Tibial nerve (tissue), 4 donors: ENCODE results near the gene SHISA7. TPM values are rescaled to one million over a fixed set of nuclear protein-coding genes. Genes with fewer than 3 reads are reported as not detected.

Source experiments
- DNase-seq, 2 donors: peaks; one replicate each; pipeline ENCODE4 v3.0.0-alpha.2; 2019; ENCODE audit warnings: low spot score in 2 of 2
- H3K27ac ChIP-seq, 4 donors: fragments of 200-600 bp; sonication (generic) in 3 of 4; one replicate each; pipeline ENCODE4 v1.5.1; 2017 to 2019; ENCODE audit warnings: mild to moderate bottlenecking in 1 of 4
- H3K27me3 ChIP-seq, 2 donors: fragments of 200-600 bp; sonication (generic) in 1 of 2; one replicate each; pipeline versions ENCODE4 v1.5.1 to v1.6.0; 2017 to 2019
- H3K36me3 ChIP-seq, 3 donors: fragments of 200-600 bp; sonication (generic); one replicate each; pipeline ENCODE4 v1.5.1; 2018 to 2019
- H3K4me1 ChIP-seq, 4 donors: fragments of 200-600 bp; sonication (generic) in 3 of 4; one replicate each; pipeline ENCODE4 v1.5.1; 2017 to 2019
- H3K4me3 ChIP-seq, 4 donors: fragments of 200-600 bp; sonication (generic) in 3 of 4; one replicate each; pipeline ENCODE4 v1.5.1; 2017 to 2019; ENCODE audit warnings: mild to moderate bottlenecking in 1 of 4, moderate library complexity in 1 of 4
- H3K9me3 ChIP-seq, 4 donors: fragments of 200-600 bp; sonication (generic) in 3 of 4; one replicate each; pipeline ENCODE4 v1.5.1; 2017 to 2019
- EP300 ChIP-seq, 2 donors: sonication (generic); formaldehyde crosslinking; IDR thresholded peaks; one replicate each; pipeline ENCODE4 v1.6.1; 2017; ENCODE audit warnings: antibody characterized with exemption in 2 of 2, mild to moderate bottlenecking in 1 of 2
- POLR2A ChIP-seq, 2 donors: fragments of 450-650 bp; IDR thresholded peaks; one replicate each; pipeline ENCODE4 v1.6.1; 2017; ENCODE audit warnings: antibody characterized with exemption in 2 of 2, mild to moderate bottlenecking in 2 of 2, moderate library complexity in 2 of 2
- WGBS, 2 donors: methylation state at CpG; one replicate each; pipeline ENCODE4 v1.1.5; 2018; 5-methylcytosine and 5-hydroxymethylcytosine counted together
- total RNA-seq, 4 donors: library from RNA; depleted of rRNA; stranded (reverse); fragments of >200 nt; gene quantifications; one replicate each; pipeline ENCODE4 v1.1.0, GENCODE V29; 2016
- TF ChIP-seq, protein P1 (sequence below), 5 experiments: fragments of 200-600 bp in 3 of 5; fragments of 450-650 bp in 2 of 5; sonication (generic) in 3 of 5; IDR thresholded peaks; one replicate each; pipeline ENCODE4 v1.5.1; 2016 to 2019; ENCODE audit warnings: antibody characterized with exemption in 5 of 5, mild to moderate bottlenecking in 3 of 5, moderate library complexity in 2 of 5

SHISA7 gene
- total RNA-seq, 4 donors from 2014 or later = 0.42 to 4.1 (median 2.0) TPM

- Histone ChIP-seq H3K27ac (no peak overlapping the region), H3K9me3 (no peaks in the 10 kb centered on the region), H3K4me3 (no peak overlapping the region), H3K27me3 (no peaks in the 10 kb centered on the region), H3K4me1 (peaks cover 0 to 36% (median 6%) of the 10 kb centered on the region in 4 donors), H3K36me3 (peaks cover 0 to 31% (median 0%) of the 10 kb centered on the region in 3 donors)
- TF ChIP-seq POLR2A (IDR thresholded peaks at IDR 0.05) (no peak), EP300 (IDR thresholded peaks at IDR 0.05) (no peak)
- TF ChIP-seq, protein P1, sequence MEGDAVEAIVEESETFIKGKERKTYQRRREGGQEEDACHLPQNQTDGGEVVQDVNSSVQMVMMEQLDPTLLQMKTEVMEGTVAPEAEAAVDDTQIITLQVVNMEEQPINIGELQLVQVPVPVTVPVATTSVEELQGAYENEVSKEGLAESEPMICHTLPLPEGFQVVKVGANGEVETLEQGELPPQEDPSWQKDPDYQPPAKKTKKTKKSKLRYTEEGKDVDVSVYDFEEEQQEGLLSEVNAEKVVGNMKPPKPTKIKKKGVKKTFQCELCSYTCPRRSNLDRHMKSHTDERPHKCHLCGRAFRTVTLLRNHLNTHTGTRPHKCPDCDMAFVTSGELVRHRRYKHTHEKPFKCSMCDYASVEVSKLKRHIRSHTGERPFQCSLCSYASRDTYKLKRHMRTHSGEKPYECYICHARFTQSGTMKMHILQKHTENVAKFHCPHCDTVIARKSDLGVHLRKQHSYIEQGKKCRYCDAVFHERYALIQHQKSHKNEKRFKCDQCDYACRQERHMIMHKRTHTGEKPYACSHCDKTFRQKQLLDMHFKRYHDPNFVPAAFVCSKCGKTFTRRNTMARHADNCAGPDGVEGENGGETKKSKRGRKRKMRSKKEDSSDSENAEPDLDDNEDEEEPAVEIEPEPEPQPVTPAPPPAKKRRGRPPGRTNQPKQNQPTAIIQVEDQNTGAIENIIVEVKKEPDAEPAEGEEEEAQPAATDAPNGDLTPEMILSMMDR (IDR thresholded peaks at IDR 0.05) = no peak
- WGBS, 2 donors = 81 to 82% methylated on average over 16 of the region's 16 CpGs
- no peak for DNase-seq
These were observed 14.8 kb upstream of the SHISA7 start for GRCh38 chr19:55457683-55458457.

GRCh38 chr19:55456347-55456746 is 13.2 kb upstream of the SHISA7 start:
- no peak for DNase-seq
- peaks cover 0 to 41% (median 16%) of the 10 kb centered on the region in 4 donors for H3K4me1 ChIP-seq
- 82% methylated on average over 14 of the region's 14 CpGs for WGBS, 2 donors

DNA sequence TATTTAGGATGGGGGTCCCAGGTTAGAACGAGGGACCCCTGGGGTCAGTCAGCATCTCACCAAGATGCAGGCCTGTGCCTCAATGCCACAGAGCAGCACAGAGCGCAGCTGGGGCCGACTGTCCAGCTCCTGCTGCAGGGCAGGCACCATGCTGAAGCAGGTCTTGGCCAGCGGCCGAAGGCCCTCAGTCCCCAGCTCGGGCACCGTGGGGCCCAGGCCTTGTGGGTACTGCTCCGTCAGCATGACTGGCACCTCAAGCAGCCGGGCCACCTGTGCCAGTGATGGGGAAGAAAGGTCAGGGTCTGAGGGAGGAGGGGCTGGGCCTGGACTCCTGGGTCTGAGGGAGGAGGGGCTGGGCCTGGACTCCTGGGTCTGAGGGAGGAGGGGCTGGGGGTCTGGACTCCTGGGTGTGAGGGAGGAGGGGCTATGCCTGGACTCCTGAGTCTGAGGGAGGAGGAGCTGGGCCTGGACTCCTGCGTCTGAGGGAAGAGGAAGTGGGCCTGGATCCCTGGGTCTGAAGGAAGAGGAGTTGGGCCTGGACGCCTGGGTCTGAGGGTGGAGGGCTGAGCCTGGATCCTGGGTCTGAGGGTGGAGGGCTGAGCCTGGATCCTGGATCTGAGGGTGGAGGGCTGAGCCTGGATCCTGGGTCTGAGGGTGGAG is 12.6 kb upstream of the SHISA7 start:
- H3K27ac ChIP-seq = no peak overlapping the region
- TF ChIP-seq, protein P1 (IDR thresholded peaks at IDR 0.05) = no peak
- no peak for TF ChIP-seq POLR2A (IDR thresholded peaks at IDR 0.05)
- TF ChIP-seq EP300 (IDR thresholded peaks at IDR 0.05) = no peak
- WGBS, 2 donors = 83 to 89% methylated on average over 11 of the region's 11 CpGs
- H3K9me3 ChIP-seq = no peaks in the 10 kb centered on the region
- peaks cover 0 to 31% (median 0%) of the 10 kb centered on the region in 3 donors for H3K36me3 ChIP-seq
- no peak overlapping the region for H3K4me3 ChIP-seq
- H3K27me3 ChIP-seq = peaks cover 0 to 20% of the 10 kb centered on the region in 2 donors
- DNase-seq = no peak
- peaks cover 0 to 40% (median 20%) of the 10 kb centered on the region in 4 donors for H3K4me1 ChIP-seq

More at GRCh38 chr19:55456347-55456746, 13.2 kb upstream of the SHISA7 start:
- Histone ChIP-seq H3K36me3 (peaks cover 0 to 31% (median 0%) of the 10 kb centered on the region in 3 donors), H3K4me3 (no peak overlapping the region), H3K27ac (peak overlapping the region in 1 of 4 donors; percentile 22), H3K27me3 (peaks cover 0 to 14% of the 10 kb centered on the region in 2 donors), H3K9me3 (no peaks in the 10 kb centered on the region)
- TF ChIP-seq, protein P1 (IDR thresholded peaks at IDR 0.05) = no peak
- TF ChIP-seq POLR2A (IDR thresholded peaks at IDR 0.05) = no peak
- TF ChIP-seq EP300 (IDR thresholded peaks at IDR 0.05) = no peak

GRCh38 chr19:55454787-55455243 is 11.7 kb upstream of the SHISA7 start:
- peaks cover 0 to 31% (median 0%) of the 10 kb centered on the region in 3 donors for H3K36me3 ChIP-seq
- peaks cover 0 to 26% of the 10 kb centered on the region in 2 donors for H3K27me3 ChIP-seq
- H3K4me3 ChIP-seq = no peak overlapping the region
- H3K27ac ChIP-seq = peak overlapping the region in 1 of 4 donors; percentile 24
- 70 to 72% methylated on average over 13 to 14 of the region's 14 CpGs for WGBS, 2 donors
- H3K9me3 ChIP-seq = no peaks in the 10 kb centered on the region
- no peak for TF ChIP-seq POLR2A (IDR thresholded peaks at IDR 0.05)
- TF ChIP-seq, protein P1 (IDR thresholded peaks at IDR 0.05) = peak; percentile 44 to 65 (median 47)
- peaks cover 0 to 31% (median 18%) of the 10 kb centered on the region in 4 donors for H3K4me1 ChIP-seq
- no peak for DNase-seq
